B cell (primary cell): ENCODE measurements around the gene U2AF2. TPM values are rescaled to one million over a fixed set of nuclear protein-coding genes. Genes with fewer than 3 reads are reported as not detected.

Experiments
- ATAC-seq: fragments of 200-7000 bp; cut with Tn5 transposase; one replicate; pipeline ENCODE4 v1.10.0; 2021; ENCODE audit warnings: low read depth, mild to moderate bottlenecking, moderate number of reproducible peaks, moderate library complexity
- CTCF ChIA-PET: fragments of 350-600 bp; sonication (Branson Sonifier 250); formaldehyde crosslinking; loops from one replicate; lab custom pipeline; 2021; ENCODE audit warnings: antibody characterized with exemption, inconsistent platforms; lab: Charles Lee
- POLR2A ChIA-PET: fragments of 350-600 bp; sonication (Branson Sonifier 250); formaldehyde crosslinking; loops from one replicate; lab custom pipeline; 2021; ENCODE audit warnings: antibody characterized with exemption; lab: Charles Lee
- DNase-seq: peaks from one replicate; pipeline ENCODE4 v3.0.0; 2013
- H2AFZ ChIP-seq: 2 replicates; pipeline ENCODE4 v1.6.1; 2012; ENCODE audit warnings: mild to moderate bottlenecking, low read depth, low read length; ENCODE audit not compliant: insufficient read depth, poor library complexity, severe bottlenecking
- H3K27ac ChIP-seq, 2 donors: 1 replicate in 1 of 2; 2 replicates in 1 of 2; pipeline ENCODE4 v1.5.1; 2012 to 2013; ENCODE audit warnings: low read length in 2 of 2, mild to moderate bottlenecking in 2 of 2, moderate library complexity in 1 of 2
- H3K27me3 ChIP-seq, 4 experiments: fragments of 200-600 bp in 1 of 4; sonication (generic) in 1 of 4; replicated peaks in 1 of 4; 1 replicate in 2 of 4; 2 replicates in 2 of 4; pipeline versions ENCODE4 v1.6.1 to v1.7.0; 2013 to 2016; ENCODE audit warnings: low read length in 3 of 4, mild to moderate bottlenecking in 2 of 4, mixed read lengths in 1 of 4, moderate library complexity in 1 of 4; ENCODE audit not compliant: insufficient read depth in 4 of 4, control insufficient read depth in 3 of 4; ENCODE audit errors: control extremely low read depth in 1 of 4
- H3K36me3 ChIP-seq, 2 experiments: replicated peaks in 1 of 2; 1 replicate in 1 of 2; 2 replicates in 1 of 2; pipeline versions ENCODE4 v1.6.1 to v1.7.1; 2013; ENCODE audit warnings: low read length in 1 of 2; ENCODE audit not compliant: insufficient read depth in 2 of 2, control insufficient read depth in 1 of 2; ENCODE audit errors: control extremely low read depth in 1 of 2, extremely low read depth in 1 of 2
- H3K4me1 ChIP-seq, 2 donors: fragments of 200-600 bp in 1 of 2; sonication (generic) in 1 of 2; 1 replicate in 1 of 2; 2 replicates in 1 of 2; pipeline versions ENCODE4 v1.5.1 to v1.6.1; 2013 to 2017; ENCODE audit warnings: low read length in 2 of 2; ENCODE audit not compliant: control insufficient read depth in 2 of 2, insufficient read depth in 2 of 2
- H3K4me2 ChIP-seq: replicated peaks from 2 replicates; pipeline ENCODE3; 2012; ENCODE audit warnings: mild to moderate bottlenecking, low read depth, low read length; ENCODE audit not compliant: poor library complexity, severe bottlenecking
- H3K4me3 ChIP-seq, 5 experiments: fragments of 200-600 bp in 1 of 5; sonication (generic) in 1 of 5; 1 replicate in 3 of 5; 2 replicates in 2 of 5; pipeline versions ENCODE4 v1.5.1 to v1.7.0; 2011 to 2016; ENCODE audit warnings: low read length in 4 of 5, mild to moderate bottlenecking in 4 of 5, low read depth in 2 of 5, control low read depth in 1 of 5, moderate library complexity in 1 of 5; ENCODE audit not compliant: insufficient read depth in 1 of 5; ENCODE audit errors: control extremely low read depth in 1 of 5, extremely low read depth in 1 of 5
- H3K79me2 ChIP-seq: fragments of 200-600 bp; sonication (generic); one replicate; pipeline ENCODE4 v1.6.0; 2016; ENCODE audit warnings: low read length; ENCODE audit not compliant: control insufficient read depth, insufficient read depth
- H3K9ac ChIP-seq: fragments of 200-600 bp; sonication (generic); 2 replicates; pipeline ENCODE4 v1.6.1; 2017; ENCODE audit warnings: mild to moderate bottlenecking, low read length, moderate library complexity
- H3K9me3 ChIP-seq, 3 donors: one replicate each; pipeline versions ENCODE4 v1.6.1 to v1.7.1; 2013; ENCODE audit warnings: low read length in 2 of 3; ENCODE audit not compliant: control insufficient read depth in 2 of 3, insufficient read depth in 1 of 3; ENCODE audit errors: control extremely low read depth in 1 of 3
- H4K20me1 ChIP-seq: 2 replicates; pipeline ENCODE4 v1.6.0; 2012; ENCODE audit warnings: mild to moderate bottlenecking, low read length; ENCODE audit not compliant: insufficient read depth, control insufficient read depth, poor library complexity, severe bottlenecking
- H3K27ac Mint-ChIP-seq: one replicate; pipeline ENCODE4 v1.8.0; 2021; ENCODE audit warnings: mixed read lengths
- H3K27me3 Mint-ChIP-seq: one replicate; pipeline ENCODE4 v1.8.0; 2021; ENCODE audit warnings: mixed read lengths
- H3K4me1 Mint-ChIP-seq: one replicate; pipeline ENCODE4 v1.8.0; 2021; ENCODE audit warnings: mixed read lengths
- H3K4me3 Mint-ChIP-seq: one replicate; pipeline ENCODE4 v1.8.0; 2021; ENCODE audit warnings: mixed read lengths
- H3K9me3 Mint-ChIP-seq: one replicate; pipeline ENCODE4 v1.8.0; 2022; ENCODE audit warnings: mixed read lengths; ENCODE audit not compliant: insufficient read depth
- CTCF ChIP-seq: fragments of 200-600 bp; IDR thresholded peaks from one replicate; pipeline ENCODE4 v1.8.0; 2022; ENCODE audit warnings: antibody characterized with exemption, mild to moderate bottlenecking
- EZH2 ChIP-seq: IDR thresholded peaks from 2 replicates; pipeline ENCODE4 v1.6.1; 2012; ENCODE audit warnings: borderline replicate concordance, low read depth, mild to moderate bottlenecking, moderate library complexity, low read length; ENCODE audit not compliant: insufficient read depth, poor library complexity, severe bottlenecking
- WGBS: methylation state at CpG from one replicate; pipeline ENCODE4 v1.1.5; 2013; ENCODE audit warnings: missing lambda C conversion rate; ENCODE audit not compliant: insufficient coverage; 5-methylcytosine and 5-hydroxymethylcytosine counted together
- intact Hi-C: fragments of 100-400 bp; cut with micrococcal nuclease; formaldehyde crosslinking; loops from one replicate; pipeline ENCODE4 v1.10.0; 2022
- polyA plus RNA-seq: library from polyadenylated mRNA; depleted of rRNA; stranded (reverse); fragments of >200 nt; gene quantifications from 2 replicates; pipeline ENCODE4 v1.2.3, GENCODE V29; 2012
- total RNA-seq, 2 donors: library from RNA; stranded (reverse); fragments of 120-200 nt in 1 of 2; gene quantifications; 1 replicate in 1 of 2; 2 replicates in 1 of 2; pipeline versions ENCODE4 v1.2.3 to v1.2.4, GENCODE V29; 2013 to 2022

U2AF2 gene
- total and polyA plus RNA-seq, 2 donors (not counting 1 experiment from before 2014, with no cell fraction given), result 275 to 300 TPM

GRCh38 chr19:55635334-55635717 lies 19.5 kb upstream of the U2AF2 start:
- H3K9me3 Mint-ChIP-seq, result no peaks in the 10 kb centered on the region
- WGBS, result 7% methylated on average over 9 of the region's 9 CpGs
- H3K27ac Mint-ChIP-seq, result peak overlapping the region; percentile 98
- peaks cover 35% of the 10 kb centered on the region for H3K79me2 ChIP-seq
- DNase-seq (peak; percentile 61), ATAC-seq (no peak)
- ChIA-PET POLR2A (interaction anchor here (0.7 to 6.2 kb wide), 13 partner anchors 8 to 296 kb away, joined by 3 to 55 read pairs (median 4); partner anchors contain the start of genes CCDC106, FIZ1, ISOC2 and KMT5C), CTCF (interaction anchor here (0.6 to 9.4 kb wide), 8 partner anchors 11 to 494 kb away, joined by 3 to 131 read pairs (median 6); partner anchors contain the start of genes CCDC106, U2AF2, ZNF524 and ZNF784)
- peaks cover 0 to 2% of the 10 kb centered on the region in 2 experiments for H3K36me3 ChIP-seq
- no peaks in the 10 kb centered on the region for H4K20me1 ChIP-seq
- H3K4me2 ChIP-seq, result peak overlapping the region; percentile 94
- H3K4me3 ChIP-seq, result peak overlapping the region; percentile 74 to 100 (median 93)
- H3K4me3 Mint-ChIP-seq, result peak overlapping the region; percentile 96
- no peak for TF ChIP-seq EZH2
- no peak for TF ChIP-seq CTCF
- H3K27ac ChIP-seq, result peak overlapping the region; percentile 98 to 100
- H3K9ac ChIP-seq, result peak overlapping the region; percentile 100
- H3K27me3 Mint-ChIP-seq, result no peaks in the 10 kb centered on the region
- peak overlapping the region; percentile 56 for H2AFZ ChIP-seq
- peaks cover 20 to 65% of the 10 kb centered on the region in 2 donors for H3K4me1 ChIP-seq
- peaks cover 0 to 7% (median 0%) of the 10 kb centered on the region in 3 donors for H3K9me3 ChIP-seq
- no peaks in the 10 kb centered on the region for H3K27me3 ChIP-seq
- peaks cover 61% of the 10 kb centered on the region for H3K4me1 Mint-ChIP-seq
- intact Hi-C loops, result loop anchor here (1.0 to 10.0 kb wide), 4 partner anchors 8 to 679 kb away; partner anchors contain the start of genes PPP1R12C, PPP6R1, ZNF581 and ZSCAN5A
